ENCODE data around the gene SAMD1. TPM values are rescaled to one million over a fixed set of nuclear protein-coding genes. Genes with fewer than 3 reads are reported as not detected.

The SAMD1 gene
- total and polyA plus RNA-seq, 9 of the 15 experiments (the other 6 are each of a cell fraction or from before 2014, with no cell fraction given) = 2.9 to 96.0 (median 43.5) TPM

GRCh38 chr19:14091081-14091812, 696 bp upstream of the SAMD1 start (continued):
- TF ChIP-seq ELK3 (CRISPR knock-in tag; IDR thresholded peaks at IDR 0.05) = no peak
- no peak for TF ChIP-seq ZNF551 (CRISPR knock-in tag; IDR thresholded peaks at IDR 0.05)
- no peak for TF ChIP-seq HMG20A (CRISPR knock-in tag; conservative IDR thresholded peaks at IDR 0.05)
- TF ChIP-seq NFYB (IDR thresholded peaks at IDR 0.05; ENCODE audit: extremely low read depth, insufficient read length) = no peak
- no peak for TF ChIP-seq MGA (IDR thresholded peaks at IDR 0.05)
- no peak for TF ChIP-seq ZNF121 (CRISPR knock-in tag; conservative IDR thresholded peaks at IDR 0.05)
- TF ChIP-seq MXD1 (CRISPR knock-in tag; IDR thresholded peaks at IDR 0.05; ENCODE audit: borderline replicate concordance, poor library complexity, severe bottlenecking) = no peak
- no peak for TF ChIP-seq CBFA2T2 (conservative IDR thresholded peaks at IDR 0.05)
- TF ChIP-seq RHOXF2B (CRISPR knock-in tag; conservative IDR thresholded peaks at IDR 0.05) = no peak
- TF ChIP-seq FIP1L1 (IDR thresholded peaks at IDR 0.05; ENCODE audit: low read depth, low read length, poor library complexity, severe bottlenecking) = peak; percentile 25
- TF ChIP-seq ZNF280B (CRISPR knock-in tag; IDR thresholded peaks at IDR 0.05) = no peak
- no peak for TF ChIP-seq HEY1 (CRISPR knock-in tag; IDR thresholded peaks at IDR 0.05; ENCODE audit: borderline replicate concordance)
